IMR-90 (cell line): Measurements from ENCODE around the gene LAMB2.

ENCODE experiments used
- BHLHE40 ChIP-seq: fragments of 150-350 bp; IDR thresholded peaks from 2 replicates; pipeline ENCODE4 v1.6.1; 2016; ENCODE audit warnings: mild to moderate bottlenecking, low read depth, low read length
- CEBPB ChIP-seq: IDR thresholded peaks from 2 replicates; pipeline ENCODE4 v1.6.1; 2012; ENCODE audit warnings: low read depth, low read length, improper control_type of control experiment
- MXI1 ChIP-seq: IDR thresholded peaks from 2 replicates; pipeline ENCODE4 v1.6.1; 2012; ENCODE audit warnings: low read depth, mild to moderate bottlenecking, low read length, moderate library complexity, borderline replicate concordance
- NFE2L2 ChIP-seq: fragments of 150-350 bp; IDR thresholded peaks from 2 replicates; pipeline ENCODE4 v1.6.1; 2016; ENCODE audit warnings: low read depth, mild to moderate bottlenecking, low read length
- POLR2A ChIP-seq: IDR thresholded peaks from 2 replicates; pipeline ENCODE4 v1.6.1; 2012; ENCODE audit warnings: mild to moderate bottlenecking, low read depth, low read length
- RAD21 ChIP-seq: IDR thresholded peaks from 2 replicates; pipeline ENCODE4 v1.6.1; 2012; ENCODE audit warnings: low read length, improper control_type of control experiment
- RCOR1 ChIP-seq: IDR thresholded peaks from 2 replicates; pipeline ENCODE4 v1.6.1; 2012; ENCODE audit warnings: mild to moderate bottlenecking, low read length, improper control_type of control experiment; ENCODE audit not compliant: insufficient replicate concordance
- SMC3 ChIP-seq: fragments of 150-350 bp; IDR thresholded peaks from 2 replicates; pipeline ENCODE4 v1.6.1; 2016; ENCODE audit warnings: low read depth, mild to moderate bottlenecking, antibody characterized with exemption, low read length, moderate library complexity
- TF ChIP-seq, protein P1 (sequence below): conservative IDR thresholded peaks from 2 replicates; pipeline ENCODE4 v1.5.1; 2012; ENCODE audit warnings: mild to moderate bottlenecking, low read depth, low read length, improper control_type of control experiment
- TF ChIP-seq, protein P2 (sequence below): fragments of 150-350 bp; IDR thresholded peaks from 2 replicates; pipeline ENCODE4 v1.6.1; 2017; ENCODE audit warnings: mild to moderate bottlenecking, antibody characterized with exemption, low read length, low read depth

DNA sequence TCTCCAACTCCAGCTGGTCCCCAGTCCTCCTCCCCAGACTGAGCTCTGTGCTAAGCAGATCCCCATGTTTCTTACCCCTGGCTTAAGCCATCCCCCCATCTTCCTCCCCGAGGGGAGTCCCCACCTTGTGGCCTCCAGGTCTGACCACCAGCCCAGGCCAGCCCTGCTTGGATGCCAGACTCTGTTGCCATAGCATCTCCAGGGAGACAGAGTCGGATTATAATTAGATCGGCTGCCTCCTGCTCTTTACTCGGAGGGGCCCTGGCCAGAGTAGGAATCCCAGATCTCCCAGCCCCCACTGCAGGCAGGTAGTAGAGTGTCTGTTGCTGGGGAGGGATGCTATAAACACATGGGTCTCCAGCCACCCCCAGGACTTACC, 40.9 kb upstream of the LAMB2 start:
- TF ChIP-seq POLR2A (no peak), RAD21 (no peak), RCOR1 (no peak), SMC3 (no peak), NFE2L2 (no peak), BHLHE40 (no peak), MXI1 (no peak), CEBPB (no peak)
- TF ChIP-seq, protein P1, sequence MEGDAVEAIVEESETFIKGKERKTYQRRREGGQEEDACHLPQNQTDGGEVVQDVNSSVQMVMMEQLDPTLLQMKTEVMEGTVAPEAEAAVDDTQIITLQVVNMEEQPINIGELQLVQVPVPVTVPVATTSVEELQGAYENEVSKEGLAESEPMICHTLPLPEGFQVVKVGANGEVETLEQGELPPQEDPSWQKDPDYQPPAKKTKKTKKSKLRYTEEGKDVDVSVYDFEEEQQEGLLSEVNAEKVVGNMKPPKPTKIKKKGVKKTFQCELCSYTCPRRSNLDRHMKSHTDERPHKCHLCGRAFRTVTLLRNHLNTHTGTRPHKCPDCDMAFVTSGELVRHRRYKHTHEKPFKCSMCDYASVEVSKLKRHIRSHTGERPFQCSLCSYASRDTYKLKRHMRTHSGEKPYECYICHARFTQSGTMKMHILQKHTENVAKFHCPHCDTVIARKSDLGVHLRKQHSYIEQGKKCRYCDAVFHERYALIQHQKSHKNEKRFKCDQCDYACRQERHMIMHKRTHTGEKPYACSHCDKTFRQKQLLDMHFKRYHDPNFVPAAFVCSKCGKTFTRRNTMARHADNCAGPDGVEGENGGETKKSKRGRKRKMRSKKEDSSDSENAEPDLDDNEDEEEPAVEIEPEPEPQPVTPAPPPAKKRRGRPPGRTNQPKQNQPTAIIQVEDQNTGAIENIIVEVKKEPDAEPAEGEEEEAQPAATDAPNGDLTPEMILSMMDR = no peak
- TF ChIP-seq, protein P2, sequence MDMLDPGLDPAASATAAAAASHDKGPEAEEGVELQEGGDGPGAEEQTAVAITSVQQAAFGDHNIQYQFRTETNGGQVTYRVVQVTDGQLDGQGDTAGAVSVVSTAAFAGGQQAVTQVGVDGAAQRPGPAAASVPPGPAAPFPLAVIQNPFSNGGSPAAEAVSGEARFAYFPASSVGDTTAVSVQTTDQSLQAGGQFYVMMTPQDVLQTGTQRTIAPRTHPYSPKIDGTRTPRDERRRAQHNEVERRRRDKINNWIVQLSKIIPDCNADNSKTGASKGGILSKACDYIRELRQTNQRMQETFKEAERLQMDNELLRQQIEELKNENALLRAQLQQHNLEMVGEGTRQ = no peak
